ENCODE data around the gene FIGLA.
"Not testable (repeated sequence)": the region's sequence is repeated elsewhere in the genome, so short reads cannot be mapped to it uniquely, and the experiment has no call there.

FIGLA gene

GRCh38 chr2:70746094-70746974 lies 44.1 kb downstream of the FIGLA start:
- no peak for DNase-seq (ENCODE audit: low spot score)

- no peak for DNase-seq (ENCODE audit: low spot score)
Observed at GRCh38 chr2:70745276-70745825, 45.1 kb downstream of the FIGLA start.

- DNase-seq (ENCODE audit: low spot score): no peak
Observed at GRCh38 chr2:70744397-70744796, 46.0 kb downstream of the FIGLA start.

- no peak for DNase-seq (ENCODE audit: low spot score)
Observed at GRCh38 chr2:70743677-70744076, 46.8 kb downstream of the FIGLA start.

- DNase-seq (ENCODE audit: low spot score): no peak
Observed at GRCh38 chr2:70743068-70743467, 47.4 kb downstream of the FIGLA start.

- not testable (repeated sequence) for DNase-seq (ENCODE audit: low spot score)
Observed at GRCh38 chr2:70739492-70739891, 51.0 kb downstream of the FIGLA start.

GRCh38 chr2:70738159-70738558 lies 52.3 kb downstream of the FIGLA start:
- DNase-seq (ENCODE audit: low spot score): no peak

- DNase-seq (ENCODE audit: low spot score): no peak
Observed at GRCh38 chr2:70735071-70735470, 55.4 kb downstream of the FIGLA start.

- DNase-seq (ENCODE audit: low spot score): no peak
Observed at GRCh38 chr2:70733646-70734180, 56.7 kb downstream of the FIGLA start.

- no peak for DNase-seq (ENCODE audit: low spot score)
Observed at GRCh38 chr2:70732766-70733645, 57.4 kb downstream of the FIGLA start.

- DNase-seq (ENCODE audit: low spot score): no peak
Observed at GRCh38 chr2:70730730-70731129, 59.7 kb downstream of the FIGLA start.

- no peak for DNase-seq (ENCODE audit: low spot score)
Observed at GRCh38 chr2:70729647-70730046, 60.8 kb downstream of the FIGLA start.

- no peak for DNase-seq (ENCODE audit: low spot score)
Observed at GRCh38 chr2:70728128-70728527, 62.3 kb downstream of the FIGLA start.

All from LoVo (cell line).